NCI-H446 treated with DMSO at 0.1 percent for 48 hours (cell line): ENCODE results near the gene SNX10.
"Not testable (repeated sequence)": the region's sequence is repeated elsewhere in the genome, so short reads cannot be mapped to it uniquely, and the experiment has no call there.

Experiments used
- DNase-seq: peaks from one replicate; lab custom pipeline; 2025; lab: John Stamatoyannopoulos, UW

Gene SNX10

GRCh38 chr7:26291699-26292538, at the start of gene SNX10:
Gene SNX10, plus strand, starts transcription at chr7:26291862. Its CDS starts 54,581 bp downstream, at chr7:26346443.
- no peak for DNase-seq

GRCh38 chr7:26245150-26245549, 46.5 kb upstream of the SNX10 start:
- no peak for DNase-seq

- DNase-seq, result no peak
Measured at GRCh38 chr7:26250239-26250638, 41.4 kb upstream of the SNX10 start.

GRCh38 chr7:26261866-26262265, 29.8 kb upstream of the SNX10 start:
- DNase-seq, result not testable (repeated sequence)

- no peak for DNase-seq
Measured at GRCh38 chr7:26265065-26265464, 26.6 kb upstream of the SNX10 start.

GRCh38 chr7:26265499-26266075, 26.1 kb upstream of the SNX10 start:
- no peak for DNase-seq

- DNase-seq, result no peak
Measured at GRCh38 chr7:26267601-26268166, 24.0 kb upstream of the SNX10 start.

GRCh38 chr7:26275213-26275612, 16.4 kb upstream of the SNX10 start:
- DNase-seq, result no peak

GRCh38 chr7:26278770-26279169, 12.9 kb upstream of the SNX10 start:
- DNase-seq, result no peak

GRCh38 chr7:26279405-26279804, 12.3 kb upstream of the SNX10 start:
- no peak for DNase-seq

GRCh38 chr7:26280097-26280496, 11.6 kb upstream of the SNX10 start:
- DNase-seq, result no peak

- no peak for DNase-seq
Measured at GRCh38 chr7:26280723-26281122, 10.9 kb upstream of the SNX10 start.

- no peak for DNase-seq
Measured at GRCh38 chr7:26284477-26284876, 7.2 kb upstream of the SNX10 start.

- DNase-seq, result no peak
Measured at GRCh38 chr7:26284995-26285632, 6.5 kb upstream of the SNX10 start.

- DNase-seq, result no peak
Measured at GRCh38 chr7:26286157-26286556, 5.5 kb upstream of the SNX10 start.

GRCh38 chr7:26288126-26288525, 3.5 kb upstream of the SNX10 start:
- not testable (repeated sequence) for DNase-seq

GRCh38 chr7:26291251-26291650, 411 bp upstream of the SNX10 start:
- DNase-seq, result no peak

GRCh38 chr7:26292768-26293560, 1.3 kb downstream of the SNX10 start:
- DNase-seq, result no peak

GRCh38 chr7:26293569-26294308, 2.1 kb downstream of the SNX10 start:
- no peak for DNase-seq

GRCh38 chr7:26295015-26295414, 3.4 kb downstream of the SNX10 start:
- no peak for DNase-seq

GRCh38 chr7:26295586-26295985, 3.9 kb downstream of the SNX10 start:
- no peak for DNase-seq
